PC-9 (cell line): ENCODE data around the gene GEMIN8.

Source experiments
- CTCF ChIP-seq: fragments of 200-600 bp; sonication (generic); conservative IDR thresholded peaks from 2 replicates; pipeline ENCODE4 v1.6.1; 2017; ENCODE audit warnings: mixed run types, antibody characterized with exemption, mild to moderate bottlenecking, moderate library complexity
- EZH2 ChIP-seq: fragments of 200-600 bp; sonication (generic); IDR thresholded peaks from 2 replicates; pipeline ENCODE4 v1.8.0; 2017; ENCODE audit warnings: antibody characterized with exemption, low read depth

DNA sequence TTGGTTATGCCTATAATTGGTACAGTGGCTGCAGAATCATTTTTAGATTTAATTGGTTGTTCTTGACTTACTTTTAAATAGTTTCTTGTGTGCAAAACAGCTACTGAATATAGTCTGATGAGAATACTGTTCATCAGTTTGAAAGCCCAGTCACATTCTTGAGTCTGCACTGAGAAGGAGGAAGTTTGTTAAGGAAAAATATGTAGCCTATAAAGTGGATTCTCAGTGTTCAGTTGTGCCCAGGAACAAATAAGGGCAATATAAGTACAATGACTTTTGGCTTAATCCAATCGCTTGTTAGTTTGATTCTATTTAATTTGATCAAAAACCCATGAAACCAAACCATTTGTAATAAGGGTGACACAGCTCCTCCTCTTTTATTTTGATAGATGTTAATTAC is 32.8 kb upstream of the GEMIN8 start:
- no peak for TF ChIP-seq CTCF
- no peak for TF ChIP-seq EZH2
